ENCODE measurements around the gene ATAD2B.
"Not testable (repeated sequence)": the region's sequence is repeated elsewhere in the genome, so short reads cannot be mapped to it uniquely, and the experiment has no call there.

Gene ATAD2B

GRCh38 chr2:23926750-23927571, at the start of gene ATAD2B:
Gene ATAD2B, minus strand, starts transcription at chr2:23927123. Its CDS starts 353 bp downstream, at chr2:23926770.
- ChIA-PET POLR2A (interaction anchor here (0.5 to 3.3 kb wide), 15 partner anchors 8 to 512 kb away, joined by 3 to 37 read pairs (median 5); partner anchors contain the start of genes SF3B6, UBXN2A and WDCP), CTCF (interaction anchor here (0.6 to 3.7 kb wide), 45 partner anchors 9 to 287 kb away, joined by 3 to 38 read pairs (median 4); partner anchors contain the start of genes SF3B6, TP53I3, UBXN2A and WDCP)
- peak; percentile 93 for DNase-seq (ENCODE audit: extremely low spot score)
- peak; percentile 93 for TF ChIP-seq CTCF (IDR thresholded peaks at IDR 0.05; ENCODE audit: control extremely low read depth, extremely low read depth, low read depth, missing control alignments)

GRCh38 chr2:23967846-23968245, 40.9 kb upstream of the ATAD2B start:
- no peak for DNase-seq (ENCODE audit: extremely low spot score)
- ChIA-PET CTCF (interaction anchor here (1.2 kb wide), 1 partner anchor 104 kb away, joined by 3 read pairs; no protein-coding TSS in a partner anchor), POLR2A (no interaction called here)
- no peak for TF ChIP-seq CTCF (IDR thresholded peaks at IDR 0.05; ENCODE audit: control extremely low read depth, extremely low read depth, low read depth, missing control alignments)

GRCh38 chr2:23954325-23955014, 27.5 kb upstream of the ATAD2B start:
- POLR2A ChIA-PET: no interaction called here
- TF ChIP-seq CTCF (IDR thresholded peaks at IDR 0.05; ENCODE audit: control extremely low read depth, extremely low read depth, low read depth, missing control alignments): no peak
- no peak for DNase-seq (ENCODE audit: extremely low spot score)
- CTCF ChIA-PET: interaction anchor here (1.2 kb wide), 1 partner anchor 16 kb away, joined by 4 read pairs; no protein-coding TSS in a partner anchor

GRCh38 chr2:23953625-23954024, 26.7 kb upstream of the ATAD2B start:
- ChIA-PET CTCF (interaction anchor here (1.2 kb wide), 1 partner anchor 17 kb away, joined by 4 read pairs; no protein-coding TSS in a partner anchor), POLR2A (no interaction called here)
- TF ChIP-seq CTCF (IDR thresholded peaks at IDR 0.05; ENCODE audit: control extremely low read depth, extremely low read depth, low read depth, missing control alignments): no peak
- DNase-seq (ENCODE audit: extremely low spot score): no peak

GRCh38 chr2:23952558-23952957, 25.6 kb upstream of the ATAD2B start:
- ChIA-PET POLR2A (interaction anchor here (0.7 kb wide), 1 partner anchor 98 kb away, joined by 3 read pairs; no protein-coding TSS in a partner anchor), CTCF (interaction anchor here (1.3 kb wide), 1 partner anchor 131 kb away, joined by 3 read pairs; no protein-coding TSS in a partner anchor)
- DNase-seq (ENCODE audit: extremely low spot score): not testable (repeated sequence)

- ChIA-PET CTCF (no interaction called here), POLR2A (interaction anchor here (2.1 kb wide), 1 partner anchor 20 kb away, joined by 5 read pairs; the partner anchor contains the start of gene ATAD2B)
- DNase-seq (ENCODE audit: extremely low spot score): no peak
- no peak for TF ChIP-seq CTCF (IDR thresholded peaks at IDR 0.05; ENCODE audit: control extremely low read depth, extremely low read depth, low read depth, missing control alignments)
These were observed 20.4 kb upstream of the ATAD2B start for GRCh38 chr2:23947350-23947749.

All from GM10248 (cell line).